Measurements from ENCODE around the gene CFAP221.

Gene CFAP221

DNA sequence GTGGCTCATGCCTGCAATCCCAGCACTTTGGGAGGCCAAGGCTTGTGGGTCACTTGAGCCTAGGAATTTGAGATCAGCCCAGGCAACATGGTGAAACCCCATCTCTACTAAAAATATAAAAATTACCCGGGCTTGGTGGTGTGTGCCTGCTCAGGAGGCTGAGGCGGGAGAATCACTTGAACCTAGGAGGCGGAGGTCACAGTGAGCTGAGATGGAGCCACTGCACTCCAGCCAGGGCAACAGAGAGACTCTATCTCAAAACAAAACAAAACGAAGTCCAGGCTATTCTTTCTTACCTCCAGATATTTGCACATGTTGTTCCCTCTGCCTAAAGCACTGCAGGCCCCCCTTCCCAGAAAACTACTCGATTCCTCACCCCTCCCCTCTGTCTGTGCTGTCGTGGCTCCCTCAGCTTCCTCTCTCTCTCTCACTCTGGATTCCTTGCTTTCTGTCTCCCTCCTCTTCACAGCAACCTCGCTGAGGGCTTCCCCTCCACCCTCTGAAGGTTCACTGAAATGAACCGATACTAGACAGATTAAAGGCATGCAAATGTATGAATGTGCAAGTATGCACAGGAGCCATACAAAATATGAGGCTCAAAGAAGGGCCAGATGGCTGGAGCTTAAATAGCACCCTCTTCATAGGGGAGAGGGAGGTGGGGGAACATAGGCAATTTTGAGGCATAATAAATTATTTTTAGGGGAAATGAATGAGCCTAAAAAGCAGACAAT is 153.2 kb downstream of the CFAP221 start:
- DNase-seq (ENCODE audit: low read depth in 3 of 3, low spot score in 1 of 3): no peak

DNA sequence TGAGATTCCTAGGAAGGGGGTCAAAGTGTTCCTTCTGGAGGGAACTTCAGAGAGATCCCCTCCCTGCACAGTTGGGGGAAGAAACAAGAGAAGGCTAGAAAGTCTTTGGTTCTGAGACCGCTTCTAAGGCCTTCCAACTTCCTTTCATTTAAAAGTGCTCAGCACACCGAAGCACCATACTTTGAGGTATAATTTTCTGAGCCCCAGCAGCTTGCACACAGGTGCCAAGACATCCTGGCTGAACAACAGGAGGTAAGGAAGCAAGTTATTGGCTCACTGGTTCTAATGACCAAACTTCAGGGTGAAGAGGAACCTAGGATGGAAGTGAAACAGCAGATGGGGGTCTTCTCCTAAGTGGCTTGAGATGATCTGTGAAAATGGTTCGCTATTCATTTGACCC is 154.0 kb downstream of the CFAP221 start:
- DNase-seq (ENCODE audit: low read depth in 3 of 3, low spot score in 1 of 3): no peak

- DNase-seq (ENCODE audit: low read depth in 3 of 3, low spot score in 1 of 3): no peak
Measured at GRCh38 chr2:119699016-119699606, 154.9 kb downstream of the CFAP221 start.

DNA sequence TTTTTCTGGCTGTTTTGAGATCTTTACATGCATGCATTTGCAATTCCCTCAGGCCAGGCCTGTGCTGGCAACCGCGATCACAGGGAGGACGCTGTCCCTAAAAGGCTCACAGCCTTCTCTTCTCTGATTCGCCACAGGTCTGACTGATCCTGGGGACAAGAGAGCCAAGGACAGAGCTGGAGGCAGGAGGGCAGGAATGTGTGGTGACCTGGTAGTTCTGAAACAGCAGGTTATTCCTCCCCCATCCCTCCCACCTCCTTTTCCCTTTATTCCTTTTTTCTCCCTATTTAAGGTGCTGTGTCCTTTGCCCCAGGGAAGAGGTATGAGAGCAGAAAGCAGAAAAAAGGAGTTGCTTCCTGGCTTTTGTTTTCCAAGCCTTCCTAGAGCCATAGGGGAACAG is 156.6 kb downstream of the CFAP221 start:
- DNase-seq (ENCODE audit: low read depth in 3 of 3, low spot score in 1 of 3): no peak

- no peak for DNase-seq (ENCODE audit: low read depth in 3 of 3, low spot score in 1 of 3)
Measured at GRCh38 chr2:119701352-119701751, 157.1 kb downstream of the CFAP221 start.

GRCh38 chr2:119702203-119702917 is 158.1 kb downstream of the CFAP221 start:
- no peak for DNase-seq (ENCODE audit: low read depth in 3 of 3, low spot score in 1 of 3)

- DNase-seq (ENCODE audit: low read depth in 3 of 3, low spot score in 1 of 3): peak; percentile 23 to 47 (median 39)
Measured at GRCh38 chr2:119702918-119703401, 158.7 kb downstream of the CFAP221 start.

GRCh38 chr2:119703526-119703925 is 159.3 kb downstream of the CFAP221 start:
- no peak for DNase-seq (ENCODE audit: low read depth in 3 of 3, low spot score in 1 of 3)

DNA sequence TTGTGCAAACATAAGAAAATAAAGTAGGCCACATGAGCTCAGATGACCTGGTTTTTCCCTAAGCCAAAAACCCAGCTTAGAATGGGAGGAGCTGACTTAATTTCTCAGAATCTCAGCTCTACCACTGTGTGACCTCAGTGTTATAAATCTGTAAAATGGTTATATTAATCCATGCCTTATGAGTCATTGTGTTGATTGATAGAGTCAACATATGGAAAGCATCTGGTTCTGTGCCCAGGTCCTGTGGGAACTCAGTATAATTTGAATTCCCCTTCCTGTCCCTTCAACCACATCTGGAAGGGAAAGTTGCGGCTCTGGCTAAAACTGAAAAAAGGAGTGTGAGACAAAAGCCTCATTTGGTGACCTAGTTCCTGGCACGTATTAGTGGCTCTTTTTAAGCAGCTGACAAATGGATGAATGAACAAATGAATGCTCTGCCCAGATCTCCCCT is 160.4 kb downstream of the CFAP221 start:
- no peak for DNase-seq (ENCODE audit: low read depth in 3 of 3, low spot score in 1 of 3)

DNA sequence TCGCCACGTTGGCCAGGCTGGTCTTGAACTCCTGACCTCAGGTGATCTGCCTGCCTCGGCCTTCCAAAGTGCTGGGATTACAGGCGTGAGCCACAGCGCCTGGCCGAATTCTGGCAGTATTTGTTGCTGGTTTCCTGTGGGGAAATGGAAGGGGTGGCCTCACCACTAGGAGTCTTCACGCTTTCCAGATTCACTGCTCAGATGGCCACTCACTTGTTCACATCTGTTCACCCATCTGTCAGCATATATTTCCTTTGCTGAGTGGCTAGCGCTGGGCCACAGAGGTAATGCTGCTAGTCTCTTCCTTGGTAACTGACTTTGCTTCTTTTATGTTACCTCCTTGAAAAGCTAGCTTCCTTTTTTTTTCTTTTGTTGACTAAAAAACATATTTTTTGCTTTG is 162.0 kb downstream of the CFAP221 start:
- no peak for DNase-seq (ENCODE audit: low read depth in 3 of 3, low spot score in 1 of 3)

All from stimulated activated CD4-positive, alpha-beta T cell treated with anti-CD3 and anti-CD28 coated beads, TNF-alpha, amount 100 ng/mL, for 1 hour (primary cell).